SKM-1 (cell line): ENCODE measurements around the gene CENPK.
"Not testable (repeated sequence)": the region's sequence is repeated elsewhere in the genome, so short reads cannot be mapped to it uniquely, and the experiment has no call there.

Experiments used
- DNase-seq: peaks from one replicate; lab custom pipeline; 2025; ENCODE audit not compliant: unreplicated experiment; lab: John Stamatoyannopoulos, UW

CENPK gene

DNA sequence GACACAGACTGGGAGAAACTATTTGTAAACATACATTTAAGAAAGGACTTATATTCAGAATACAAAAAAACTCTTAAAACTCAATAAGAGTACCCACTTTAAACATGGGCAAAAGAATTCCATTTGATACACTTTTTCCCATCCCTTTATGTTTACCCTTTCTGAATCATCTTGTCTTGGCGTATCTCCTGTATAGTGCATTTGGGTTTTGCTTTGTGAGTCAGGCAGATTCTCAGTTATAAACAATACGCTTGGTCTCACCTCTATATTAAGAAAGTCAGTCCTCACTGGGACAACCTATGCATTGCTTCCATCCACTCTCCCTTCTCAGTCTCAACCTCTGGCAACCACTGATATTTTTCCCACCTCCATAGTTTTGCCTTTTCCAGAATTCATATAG, 54.0 kb downstream of the CENPK start:
- DNase-seq = no peak

DNA sequence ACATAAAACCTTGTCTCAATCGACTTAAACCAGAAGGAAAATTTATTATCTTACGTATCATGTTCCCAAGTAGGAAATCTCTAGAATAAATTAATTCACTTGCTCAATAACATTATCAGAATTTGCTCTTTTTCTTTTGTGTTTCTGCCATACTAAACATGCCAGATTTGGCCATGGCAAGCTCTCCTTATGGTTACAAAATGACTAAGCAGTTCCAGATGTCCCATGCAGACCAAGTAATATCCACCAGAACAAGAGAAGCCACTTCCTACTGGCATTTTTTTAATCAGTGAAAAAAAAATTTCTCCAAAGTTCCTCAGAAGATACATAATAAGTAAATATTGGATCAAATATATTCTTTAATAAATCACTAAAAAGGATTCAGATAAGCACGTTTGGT, 56.0 kb downstream of the CENPK start:
- DNase-seq = no peak

DNA sequence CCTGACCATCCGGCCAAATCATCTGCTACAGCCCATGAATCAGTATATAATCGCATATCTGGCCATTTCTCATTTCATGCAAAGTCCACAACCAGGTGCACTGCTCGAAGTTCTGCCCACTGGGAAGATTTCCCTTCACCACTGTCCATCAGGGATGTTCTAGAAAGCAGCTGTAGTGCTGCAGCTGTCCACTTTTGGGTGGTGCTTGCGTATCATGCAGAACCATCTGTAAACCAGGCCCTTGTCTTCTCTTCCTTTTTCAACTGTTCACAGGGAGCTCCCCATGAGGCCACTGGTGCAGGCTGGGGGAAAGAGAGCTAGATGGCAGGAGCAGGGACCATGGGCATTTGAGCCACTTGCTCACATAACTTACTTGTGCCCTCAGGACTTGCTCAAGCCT, 73.8 kb downstream of the CENPK start:
- DNase-seq = no peak

DNA sequence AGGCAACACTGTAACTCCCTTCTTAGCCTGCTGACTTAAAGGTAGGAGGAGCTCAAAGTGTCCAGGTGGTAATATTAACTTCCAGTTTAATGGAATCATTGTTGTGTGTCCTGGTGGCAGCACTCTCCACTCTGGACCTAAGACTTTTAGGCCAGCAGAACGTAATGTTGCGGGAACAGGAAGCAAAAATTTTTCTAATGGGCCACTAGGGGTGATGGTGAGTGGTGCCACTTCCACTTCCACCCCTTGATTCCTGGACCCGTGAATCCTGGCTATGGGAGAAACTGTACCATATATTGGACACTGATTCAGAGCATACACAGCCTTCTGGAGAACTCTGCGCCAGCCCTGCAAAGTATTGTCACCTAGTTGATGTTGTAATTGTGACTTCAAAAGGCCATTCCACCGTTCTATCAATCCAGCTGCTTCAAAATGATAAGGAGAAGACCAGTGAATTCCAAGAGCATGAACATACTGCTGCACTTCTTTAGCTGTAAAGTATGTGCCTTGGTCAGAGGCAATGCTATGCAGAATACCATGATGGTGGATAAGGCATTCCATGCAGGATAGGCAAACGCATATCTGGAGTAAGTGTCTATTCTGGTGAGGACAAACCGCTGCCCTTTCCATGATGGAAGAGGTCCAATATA, 74.8 kb downstream of the CENPK start:
- DNase-seq = not testable (repeated sequence)

DNA sequence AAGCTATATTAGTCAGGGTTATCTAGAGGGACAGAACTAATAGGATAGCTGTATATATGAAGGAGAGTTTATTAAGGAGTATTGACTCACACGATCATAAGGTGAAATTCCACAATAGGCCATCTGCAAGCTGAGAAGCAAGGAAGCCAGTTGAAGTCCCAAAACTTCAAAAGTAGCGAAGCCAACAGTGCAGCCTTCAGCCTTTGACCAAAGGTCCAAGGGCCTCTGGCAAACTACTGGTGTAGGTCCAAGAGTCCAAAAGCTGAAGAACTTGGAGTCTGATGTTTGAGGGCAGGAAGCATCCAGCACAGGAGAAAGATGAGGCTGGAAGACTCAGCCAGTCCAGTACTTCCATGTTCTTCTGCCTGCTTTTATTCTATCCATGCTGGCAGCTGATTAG, 76.2 kb downstream of the CENPK start:
- not testable (repeated sequence) for DNase-seq

DNA sequence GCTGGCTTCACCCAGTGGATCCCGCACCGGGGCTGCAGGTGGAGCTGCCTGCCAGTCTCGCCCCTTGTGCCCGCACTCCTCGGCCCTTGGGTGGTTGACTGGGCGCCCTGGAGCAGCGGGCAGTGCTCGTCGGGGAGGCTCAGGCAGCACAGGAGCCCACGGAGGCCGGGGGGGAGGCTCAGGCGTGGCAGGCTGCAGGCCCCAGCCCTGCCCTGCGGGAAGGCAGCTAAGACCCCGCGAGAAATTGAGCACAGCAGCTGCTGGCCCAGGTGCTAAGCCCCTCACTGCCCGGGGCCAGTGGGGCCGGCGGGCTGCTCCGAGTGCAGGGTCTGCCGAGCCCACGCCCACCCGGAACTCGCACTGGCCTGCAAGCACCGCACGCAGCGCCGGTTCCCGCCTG, 77.6 kb downstream of the CENPK start:
- DNase-seq = no peak

DNA sequence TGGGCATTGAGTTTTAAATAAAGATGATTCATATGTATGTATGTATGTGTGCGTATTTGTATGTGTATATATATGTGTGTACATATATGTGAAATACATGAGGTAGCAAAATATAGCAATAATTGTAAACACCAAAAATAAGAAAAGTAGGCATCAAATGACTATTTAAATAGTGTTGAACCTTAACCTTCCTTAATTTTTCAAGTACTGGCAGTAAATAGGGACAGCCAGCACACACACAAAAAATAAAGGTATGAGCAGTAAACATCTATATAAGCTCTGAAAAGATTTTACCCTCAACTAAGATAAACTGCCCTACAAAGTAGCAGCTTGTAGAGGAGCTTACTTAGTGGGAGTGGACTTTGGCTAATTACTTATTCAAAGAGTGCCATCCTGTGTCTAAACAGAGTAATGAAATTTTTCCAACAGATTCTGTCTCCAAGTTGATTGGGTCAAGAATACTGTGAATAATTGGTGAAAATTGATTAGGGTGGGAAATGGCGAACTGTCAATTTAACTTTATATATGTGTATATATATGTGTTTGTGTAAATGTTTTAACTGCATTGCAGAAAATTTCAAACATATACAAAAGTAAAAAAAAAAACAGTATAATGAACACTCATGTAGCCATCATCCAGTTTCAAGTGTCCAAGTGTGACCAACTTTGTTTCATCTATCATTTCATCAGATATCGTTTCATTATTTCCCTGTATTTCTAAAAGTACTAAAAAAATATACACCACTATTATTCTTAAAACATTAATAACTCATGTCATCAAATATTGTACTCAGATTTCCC, 79.2 kb downstream of the CENPK start:
- peak; percentile 58 for DNase-seq

DNA sequence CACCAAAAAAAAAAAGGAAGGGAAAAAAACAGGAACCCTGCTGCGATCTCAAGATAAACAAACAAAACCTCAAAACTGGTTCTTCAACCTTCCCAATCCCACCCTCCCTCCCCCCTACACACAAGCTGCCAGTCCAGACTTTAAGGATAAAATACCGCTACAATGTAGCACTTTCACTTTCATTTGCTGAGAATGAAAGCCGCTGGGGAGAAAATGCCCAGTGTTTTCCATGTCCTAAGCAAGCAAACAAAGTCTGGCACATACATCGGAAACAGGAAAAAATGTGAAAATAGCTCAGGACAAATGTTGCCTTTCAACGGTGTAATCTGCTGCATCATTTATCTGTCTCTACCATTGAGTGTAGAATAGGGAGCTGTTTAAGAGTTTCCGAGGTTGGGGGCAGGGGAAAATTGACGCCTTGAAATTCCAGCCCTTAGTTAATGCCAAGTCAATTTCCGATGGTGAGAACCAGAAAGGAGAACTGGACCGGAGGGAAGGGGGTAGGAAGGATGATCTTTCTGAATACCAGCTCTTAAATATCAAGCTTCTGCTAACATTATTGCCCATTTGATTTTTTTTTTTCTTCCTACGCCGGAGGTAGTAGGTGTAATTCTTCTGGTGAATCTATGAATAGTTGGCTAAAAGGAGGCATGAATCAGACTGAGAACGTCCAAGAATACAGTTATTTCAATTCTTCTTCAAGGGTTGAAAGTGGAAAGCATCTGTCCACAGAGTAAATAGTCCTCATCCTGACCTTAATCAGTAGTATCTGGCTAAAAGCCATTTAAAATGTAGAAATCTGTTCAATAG, 80.0 kb downstream of the CENPK start:
- DNase-seq = no peak

DNA sequence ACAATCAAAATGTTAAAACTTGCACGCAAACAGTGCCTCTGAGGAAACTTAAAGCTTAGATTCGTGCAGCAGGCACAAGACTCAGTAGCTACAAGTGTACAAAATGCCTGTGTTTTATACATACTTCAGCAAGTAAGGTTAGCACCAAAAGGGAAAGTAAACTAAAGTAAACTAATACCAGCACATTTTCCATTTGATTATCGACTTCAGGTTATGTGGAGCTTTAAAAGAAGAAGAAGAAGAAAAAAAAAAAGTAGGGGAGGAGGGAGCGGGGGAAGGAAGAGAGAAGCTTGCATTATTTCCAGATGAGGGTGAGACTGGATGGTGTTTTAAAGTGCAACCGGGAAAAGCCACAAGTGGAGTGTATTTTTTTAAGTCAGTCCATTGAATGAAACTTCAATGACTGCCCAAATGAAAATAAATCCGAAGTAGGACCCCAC, 80.7 kb downstream of the CENPK start:
- no peak for DNase-seq

DNA sequence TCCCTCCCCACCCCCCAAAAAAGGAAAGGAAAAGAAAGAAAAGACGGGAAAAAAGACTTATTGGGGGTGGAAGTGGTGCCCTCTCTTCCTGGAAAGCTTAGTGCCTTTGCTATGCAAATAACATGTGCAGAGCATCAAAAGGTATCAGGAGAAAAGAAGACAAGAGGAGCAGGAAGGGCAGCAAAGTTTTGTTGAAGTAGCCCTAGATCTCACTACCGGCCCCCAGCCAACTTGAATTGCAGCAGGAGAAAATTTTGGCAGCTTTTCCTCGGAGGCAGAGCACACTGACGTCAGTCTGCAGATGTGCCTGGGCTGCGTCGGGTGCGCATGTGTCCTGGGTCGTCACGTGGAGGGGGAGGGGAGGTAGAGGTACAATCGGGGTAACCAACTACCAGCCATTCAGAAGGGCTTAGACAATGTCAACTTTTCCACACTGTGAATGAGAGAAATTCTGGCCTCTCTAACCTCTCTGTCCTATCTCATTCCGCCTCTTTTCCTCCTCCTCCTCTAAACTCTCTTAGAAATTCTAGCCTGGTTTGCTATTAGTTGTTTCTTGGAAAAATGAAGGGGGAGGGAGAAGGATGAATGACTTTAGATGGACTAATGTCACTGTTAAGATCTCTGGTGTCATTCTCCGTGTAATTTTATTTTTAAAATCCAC, 81.2 kb downstream of the CENPK start, which contains the start of gene ADAMTS6:
ADAMTS6 (minus strand) TSS at position 286 of the 661 bp plus-strand sequence. CDS start 8,247 bp downstream, outside the sequence.
- peak; percentile 40 for DNase-seq

DNA sequence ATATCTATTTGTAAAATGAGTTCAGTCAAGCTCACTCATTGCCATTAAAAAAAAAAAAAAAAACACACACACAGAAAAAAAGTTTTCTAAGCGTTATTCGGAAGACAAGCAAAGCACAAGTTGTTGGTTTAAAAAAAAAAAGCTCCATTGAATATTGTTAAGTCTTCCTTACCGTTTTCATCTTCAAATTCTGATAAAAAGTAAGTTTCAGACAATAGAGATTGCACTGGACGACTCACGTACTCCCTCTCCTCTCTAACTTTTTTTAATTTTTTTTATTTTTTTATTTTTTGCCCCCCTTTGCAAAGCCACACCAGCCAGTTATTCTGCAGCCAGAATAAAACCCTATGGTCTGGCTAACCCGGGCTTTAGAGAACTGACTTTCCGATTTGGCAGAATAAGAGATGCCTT, 81.8 kb downstream of the CENPK start:
- no peak for DNase-seq

DNA sequence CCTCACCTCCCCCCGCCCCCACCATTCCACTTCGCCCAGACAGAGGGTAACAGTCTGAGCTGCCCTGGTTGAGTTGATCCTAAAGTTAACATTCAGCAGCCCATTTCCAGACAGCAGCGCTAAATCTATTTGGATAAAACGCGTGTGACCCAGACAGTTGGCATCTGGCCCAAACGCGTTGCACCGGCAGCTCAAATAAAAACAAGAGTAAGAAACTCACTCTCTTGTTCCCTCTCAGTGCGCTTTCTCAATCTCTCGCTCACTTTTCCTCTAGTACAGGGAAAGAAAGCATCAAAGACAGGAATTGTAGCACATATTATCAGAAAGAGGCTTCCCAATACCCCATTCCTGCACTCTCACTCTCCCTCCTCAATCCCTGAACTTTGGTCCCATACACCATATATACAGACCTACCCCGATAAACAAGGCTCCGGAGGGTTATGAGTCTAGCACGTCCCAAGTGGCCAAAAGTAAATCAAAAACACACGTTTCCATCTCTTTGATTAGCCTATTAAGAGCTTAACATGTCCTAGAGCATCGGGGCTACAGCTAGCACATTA, 82.6 kb downstream of the CENPK start:
- peak; percentile 9 for DNase-seq

DNA sequence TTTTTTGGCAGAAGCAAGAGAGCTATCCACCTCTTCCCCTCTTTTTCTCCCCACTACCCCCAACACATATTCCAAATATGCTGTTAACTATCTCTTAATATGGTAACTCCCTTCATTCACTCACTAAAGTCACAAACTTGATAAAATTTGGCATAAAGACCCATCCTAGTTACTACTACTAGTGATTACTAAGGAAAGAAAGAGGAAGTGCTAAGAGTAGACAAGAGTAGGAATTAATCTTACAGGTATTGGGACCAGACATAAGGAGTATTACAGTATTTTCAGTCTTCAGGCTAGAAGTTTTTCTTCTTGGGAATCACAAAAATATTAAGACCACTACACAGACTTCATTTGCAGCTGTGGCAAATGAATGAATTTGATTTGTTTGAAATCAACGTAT, 83.4 kb downstream of the CENPK start:
- no peak for DNase-seq

DNA sequence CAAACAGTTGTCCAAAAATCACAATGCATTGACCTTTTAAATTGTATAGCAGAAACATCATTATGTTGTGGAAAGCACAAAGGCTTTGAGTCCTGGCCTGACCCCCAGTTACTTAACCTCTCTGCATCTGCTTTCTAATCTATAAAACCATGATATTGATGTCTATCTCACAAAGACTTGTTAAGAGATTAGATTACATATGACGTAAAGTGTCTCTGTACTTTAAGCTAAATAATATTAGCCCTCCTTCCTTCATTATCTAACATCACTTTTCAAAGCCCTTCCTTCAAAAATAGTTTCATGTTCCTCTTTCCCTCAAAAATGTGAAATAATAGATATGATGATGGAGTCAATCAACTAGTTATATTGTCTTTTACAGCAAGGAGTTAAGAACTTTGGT, 84.6 kb downstream of the CENPK start:
- no peak for DNase-seq

DNA sequence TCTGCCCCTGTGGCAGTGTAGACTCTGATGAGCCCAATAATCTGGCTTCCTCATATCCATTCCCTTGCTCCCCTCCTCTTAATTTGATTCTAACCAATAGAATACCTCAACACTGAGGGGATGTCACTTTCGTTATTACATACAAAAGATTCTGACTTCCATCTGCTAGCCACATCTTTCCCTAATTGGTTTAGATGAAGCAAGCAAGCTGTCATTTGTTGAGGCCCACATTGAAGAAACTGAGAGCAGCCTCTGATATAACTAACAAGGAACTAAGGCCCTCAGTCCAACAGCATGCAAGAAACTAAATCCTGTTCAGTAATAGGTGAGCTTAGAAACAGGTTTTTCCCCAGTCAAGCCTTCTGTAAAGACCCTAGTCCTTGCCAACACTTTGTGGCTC, 87.1 kb downstream of the CENPK start:
- DNase-seq = no peak

DNA sequence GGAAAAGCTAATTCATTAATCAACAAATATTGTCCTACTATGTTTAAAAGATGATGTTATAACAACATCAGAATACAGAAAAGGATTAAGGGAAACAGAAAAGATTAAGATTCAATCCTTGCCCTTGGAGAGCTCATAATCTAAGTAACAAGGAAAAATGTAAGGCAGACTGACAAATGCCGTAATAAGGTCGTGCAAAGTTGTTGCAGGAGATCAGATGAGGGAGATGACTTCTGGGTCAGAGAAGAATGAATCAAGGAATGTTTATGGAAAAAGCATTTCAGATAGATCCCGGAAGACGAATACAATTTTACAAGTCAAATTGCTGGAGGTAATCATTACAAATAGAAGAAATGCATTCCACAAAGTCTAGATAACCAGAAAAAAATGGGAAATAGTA, 87.6 kb downstream of the CENPK start:
- DNase-seq = no peak

DNA sequence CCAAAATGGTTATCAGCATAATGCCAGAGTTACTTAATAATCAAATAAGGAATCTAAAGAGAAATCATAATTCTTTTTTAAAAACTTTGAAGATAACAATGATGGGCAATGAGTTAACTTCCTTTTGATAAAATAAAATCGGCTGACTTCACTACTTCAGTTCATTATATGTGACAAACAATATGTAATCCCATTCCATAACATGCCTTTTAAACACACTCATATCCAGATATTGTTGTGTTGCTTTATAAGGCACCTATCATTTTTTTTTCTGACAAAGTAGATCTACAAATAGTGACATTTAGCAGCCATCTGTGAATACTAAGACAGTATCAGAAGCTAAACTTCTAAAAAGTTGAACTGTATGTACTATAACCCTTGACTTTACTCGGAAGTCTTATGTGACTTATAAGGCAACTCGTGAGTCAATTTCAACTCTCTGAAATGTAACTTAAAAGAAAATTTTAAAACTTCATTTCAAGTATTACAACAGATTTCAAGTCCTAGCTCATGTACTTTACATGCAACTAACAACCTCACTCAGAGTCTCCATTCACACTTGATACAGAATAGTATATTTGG, 88.7 kb downstream of the CENPK start:
- DNase-seq = no peak

DNA sequence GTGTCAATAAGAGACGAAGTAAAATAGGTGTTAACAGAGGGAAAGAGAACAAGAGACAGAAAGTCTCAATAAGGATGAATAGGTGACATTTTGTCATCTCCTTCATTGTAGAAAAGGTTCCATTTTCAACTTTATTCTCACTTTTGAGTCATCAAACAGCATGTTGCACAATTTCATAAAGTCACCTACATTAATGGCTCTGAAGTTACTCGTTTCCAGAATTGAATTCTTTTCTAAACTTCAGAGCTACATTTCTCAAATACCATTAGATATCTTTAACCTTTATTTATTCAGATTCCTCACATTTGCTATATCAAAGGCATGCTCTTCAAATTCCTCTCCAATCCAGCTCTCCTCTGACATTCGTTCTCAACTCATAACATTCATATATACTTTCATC, 94.3 kb downstream of the CENPK start:
- no peak for DNase-seq
